Panc1 (cell line): ENCODE results near the gene TANGO6. TPM values are rescaled to one million over a fixed set of nuclear protein-coding genes. Genes with fewer than 3 reads are reported as not detected.

Source experiments
- ATAC-seq: fragments of 200-7000 bp; cut with Tn5 transposase; 2 replicates; pipeline ENCODE4 v1.9.1; 2020; ENCODE audit warnings: mild to moderate bottlenecking, moderate library complexity
- BruUV-seq: library from RNA; stranded (reverse); fragments of 400-500 nt; replicated peaks from 2 replicates; lab custom pipeline; 2021; lab: Mats Ljungman, UMichigan
- CTCF ChIA-PET: fragments of 300-600 bp; sonication (Branson Sonifier 250); formaldehyde crosslinking; loops from one replicate; lab custom pipeline; 2022; ENCODE audit warnings: antibody characterized with exemption; lab: Charles Lee
- POLR2A ChIA-PET: fragments of 300-600 bp; sonication (Branson Sonifier 250); formaldehyde crosslinking; loops from one replicate; lab custom pipeline; 2022; ENCODE audit warnings: antibody characterized with exemption; lab: Charles Lee
- DNase-seq: peaks from one replicate; pipeline ENCODE4 v3.0.0-alpha.2; 2010; ENCODE audit warnings: low read depth, low spot score
- H3K27ac ChIP-seq: 2 replicates; pipeline ENCODE4 v1.5.1; 2011; ENCODE audit warnings: mild to moderate bottlenecking, low read length, inconsistent platforms
- H3K27me3 ChIP-seq: fragments of 200-500 bp; sonication (Bioruptor generic); 2 replicates; pipeline ENCODE4 v1.6.0; 2014; ENCODE audit warnings: low read length, inconsistent platforms; ENCODE audit not compliant: control insufficient read depth, insufficient read depth
- H3K36me3 ChIP-seq: fragments of 200-500 bp; sonication (Bioruptor generic); 2 replicates; pipeline ENCODE4 v1.5.1; 2014; ENCODE audit warnings: inconsistent platforms, mild to moderate bottlenecking, low read length, moderate library complexity; ENCODE audit not compliant: control insufficient read depth, insufficient read depth
- H3K4me1 ChIP-seq: 2 replicates; pipeline ENCODE4 v1.5.1; 2011; ENCODE audit warnings: inconsistent platforms, mild to moderate bottlenecking, low read length, moderate library complexity; ENCODE audit not compliant: control insufficient read depth, insufficient read depth
- H3K4me3 ChIP-seq, 2 experiments: 2 replicates each; pipeline ENCODE4 v1.5.1; 2011 to 2012; ENCODE audit warnings: low read depth in 2 of 2, low read length in 2 of 2, mild to moderate bottlenecking in 2 of 2, inconsistent platforms in 1 of 2, moderate library complexity in 1 of 2
- H3K9me3 ChIP-seq: fragments of 200-500 bp; sonication (Bioruptor generic); 2 replicates; pipeline ENCODE4 v1.5.1; 2014; ENCODE audit warnings: low read depth, mild to moderate bottlenecking, inconsistent platforms, low read length, moderate library complexity; ENCODE audit not compliant: control insufficient read depth, insufficient read depth
- POLR2AphosphoS5 ChIP-seq: IDR thresholded peaks from 2 replicates; pipeline ENCODE4 v1.6.1; 2012; ENCODE audit warnings: mild to moderate bottlenecking, low read depth, low read length, moderate library complexity
- REST ChIP-seq, 2 experiments: IDR thresholded peaks; 2 replicates each; pipeline ENCODE4 v1.6.1; 2011 to 2012; ENCODE audit warnings: low read depth in 2 of 2, control low read depth in 1 of 2, low read length in 1 of 2, mild to moderate bottlenecking in 1 of 2, moderate library complexity in 1 of 2; ENCODE audit not compliant: insufficient read depth in 1 of 2
- SIN3A ChIP-seq: IDR thresholded peaks from 2 replicates; pipeline ENCODE4 v1.6.1; 2012; ENCODE audit warnings: low read depth, mild to moderate bottlenecking, low read length, moderate library complexity, borderline replicate concordance; ENCODE audit not compliant: insufficient read depth
- TCF7L2 ChIP-seq: IDR thresholded peaks from 2 replicates; pipeline ENCODE4 v1.6.1; 2011; ENCODE audit warnings: mild to moderate bottlenecking, low read depth, low read length, inconsistent platforms
- in situ Hi-C: cut with HindIII; loops from 2 replicates; pipeline ENCODE4 v1.10.0; 2016; ENCODE audit warnings: low sequenced_read_pairs, low pct_unique_long_range_greater_than_20kb
- intact Hi-C: fragments of 100-400 bp; cut with micrococcal nuclease; formaldehyde crosslinking; loops from one replicate; pipeline ENCODE4 v1.10.0; 2022; ENCODE audit not compliant: unreplicated experiment
- total RNA-seq: library from RNA; stranded (reverse); gene quantifications from one replicate; pipeline ENCODE4 v1.2.1, GENCODE V29; 2021; ENCODE audit not compliant: unreplicated experiment
- TF ChIP-seq, protein P1 (sequence below): fragments of 450-650 bp; IDR thresholded peaks from 2 replicates; pipeline ENCODE4 v1.5.1; 2017; ENCODE audit warnings: mild to moderate bottlenecking

TANGO6 gene
- total RNA-seq, 1 experiment from 2014 or later, result 11.0 TPM

- Histone ChIP-seq H3K4me3 (no peak overlapping the region), H3K4me1 (no peaks in the 10 kb centered on the region), H3K27me3 (no peaks in the 10 kb centered on the region), H3K27ac (no peak overlapping the region), H3K36me3 (no peaks in the 10 kb centered on the region), H3K9me3 (no peaks in the 10 kb centered on the region)
- intact Hi-C loops (no loop called here), in situ Hi-C loops (no loop called here)
- no peak for TF ChIP-seq POLR2AphosphoS5
- no peak for TF ChIP-seq REST (IDR thresholded peaks at IDR 0.05; ENCODE audit: insufficient read depth in 1 of 2, low read depth in 2 of 2, low read length in 1 of 2)
- TF ChIP-seq SIN3A, result no peak
- no peak for TF ChIP-seq TCF7L2
- TF ChIP-seq, protein P1, sequence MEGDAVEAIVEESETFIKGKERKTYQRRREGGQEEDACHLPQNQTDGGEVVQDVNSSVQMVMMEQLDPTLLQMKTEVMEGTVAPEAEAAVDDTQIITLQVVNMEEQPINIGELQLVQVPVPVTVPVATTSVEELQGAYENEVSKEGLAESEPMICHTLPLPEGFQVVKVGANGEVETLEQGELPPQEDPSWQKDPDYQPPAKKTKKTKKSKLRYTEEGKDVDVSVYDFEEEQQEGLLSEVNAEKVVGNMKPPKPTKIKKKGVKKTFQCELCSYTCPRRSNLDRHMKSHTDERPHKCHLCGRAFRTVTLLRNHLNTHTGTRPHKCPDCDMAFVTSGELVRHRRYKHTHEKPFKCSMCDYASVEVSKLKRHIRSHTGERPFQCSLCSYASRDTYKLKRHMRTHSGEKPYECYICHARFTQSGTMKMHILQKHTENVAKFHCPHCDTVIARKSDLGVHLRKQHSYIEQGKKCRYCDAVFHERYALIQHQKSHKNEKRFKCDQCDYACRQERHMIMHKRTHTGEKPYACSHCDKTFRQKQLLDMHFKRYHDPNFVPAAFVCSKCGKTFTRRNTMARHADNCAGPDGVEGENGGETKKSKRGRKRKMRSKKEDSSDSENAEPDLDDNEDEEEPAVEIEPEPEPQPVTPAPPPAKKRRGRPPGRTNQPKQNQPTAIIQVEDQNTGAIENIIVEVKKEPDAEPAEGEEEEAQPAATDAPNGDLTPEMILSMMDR, result no peak
- CTCF ChIA-PET, result interaction anchor here (0.6 kb wide), 2 partner anchors 82 to 114 kb away, joined by 3 to 7 read pairs; no protein-coding TSS in a partner anchor
- POLR2A ChIA-PET, result no interaction called here
- ATAC-seq (no peak), DNase-seq (no peak)
- no TSS peak for BruUV-seq
Observed at GRCh38 chr16:68961778-68962402, 118.6 kb downstream of the TANGO6 start.

DNA sequence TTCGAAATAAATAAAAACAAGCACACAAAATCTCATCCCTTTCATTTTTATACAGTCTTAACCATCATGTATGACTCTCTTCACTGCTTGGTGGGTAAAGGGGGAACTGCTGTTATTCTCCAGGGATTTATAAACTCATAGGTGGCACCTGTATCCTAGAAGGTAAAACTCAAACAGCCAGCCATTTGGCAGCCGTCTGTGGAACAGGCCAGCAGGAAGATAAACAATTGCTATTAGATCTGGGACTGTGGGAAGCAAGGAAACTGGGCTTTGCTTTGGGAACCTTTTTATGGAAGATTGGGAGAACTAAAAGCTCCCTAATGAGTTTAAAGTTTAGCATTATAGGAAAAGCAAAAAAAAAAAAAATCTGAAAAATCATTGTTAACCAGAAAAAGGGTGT is 126.0 kb downstream of the TANGO6 start:
- Histone ChIP-seq H3K27ac (no peak overlapping the region), H3K4me3 (no peak overlapping the region), H3K4me1 (no peaks in the 10 kb centered on the region), H3K9me3 (no peaks in the 10 kb centered on the region), H3K27me3 (no peaks in the 10 kb centered on the region), H3K36me3 (no peaks in the 10 kb centered on the region)
- no TSS peak for BruUV-seq
- ChIA-PET CTCF (no interaction called here), POLR2A (no interaction called here)
- TF ChIP-seq POLR2AphosphoS5, result no peak
- TF ChIP-seq, protein P1, result no peak
- no peak for TF ChIP-seq REST (IDR thresholded peaks at IDR 0.05; ENCODE audit: insufficient read depth in 1 of 2, low read depth in 2 of 2, low read length in 1 of 2)
- TF ChIP-seq TCF7L2, result no peak
- no peak for TF ChIP-seq SIN3A
- ATAC-seq (no peak), DNase-seq (no peak)
- intact Hi-C loops (no loop called here), in situ Hi-C loops (no loop called here)
